Measurements from ENCODE around the gene DUS4L.
A peak's percentile ranks its signal among the peaks of the same experiment; 100 is the strongest.
"Not testable (repeated sequence)": the region's sequence is repeated elsewhere in the genome, so short reads cannot be mapped to it uniquely, and the experiment has no call there.

Gene DUS4L

GRCh38 chr7:107563775-107564552, at the start of gene DUS4L, which contains the start of gene COG5:
Gene DUS4L, plus strand, starts transcription at chr7:107563971. Its CDS starts 3,100 bp downstream, at chr7:107567071.
Gene COG5, minus strand, starts transcription at chr7:107563920. Its CDS starts 24 bp downstream, at chr7:107563896.
- DNase-seq (ENCODE audit: low spot score) = peak; percentile 89

GRCh38 chr7:107526672-107527071, 37.1 kb upstream of the DUS4L start:
- DNase-seq (ENCODE audit: low spot score) = no peak

GRCh38 chr7:107527196-107527595, 36.6 kb upstream of the DUS4L start:
- no peak for DNase-seq (ENCODE audit: low spot score)

- peak; percentile 23 for DNase-seq (ENCODE audit: low spot score)
These were observed 35.3 kb upstream of the DUS4L start for GRCh38 chr7:107528461-107528860.

- no peak for DNase-seq (ENCODE audit: low spot score)
These were observed 33.0 kb upstream of the DUS4L start for GRCh38 chr7:107530751-107531150.

GRCh38 chr7:107534139-107534538, 29.6 kb upstream of the DUS4L start:
- DNase-seq (ENCODE audit: low spot score) = no peak

- not testable (repeated sequence) for DNase-seq (ENCODE audit: low spot score)
These were observed 26.5 kb upstream of the DUS4L start for GRCh38 chr7:107537228-107537627.

GRCh38 chr7:107538001-107538400, 25.8 kb upstream of the DUS4L start:
- no peak for DNase-seq (ENCODE audit: low spot score)

- DNase-seq (ENCODE audit: low spot score) = no peak
These were observed 20.3 kb upstream of the DUS4L start for GRCh38 chr7:107543338-107543993.

GRCh38 chr7:107544848-107545591, 18.8 kb upstream of the DUS4L start:
- DNase-seq (ENCODE audit: low spot score) = no peak

- no peak for DNase-seq (ENCODE audit: low spot score)
These were observed 11.8 kb upstream of the DUS4L start for GRCh38 chr7:107551936-107552335.

GRCh38 chr7:107555893-107556292, 7.9 kb upstream of the DUS4L start:
- DNase-seq (ENCODE audit: low spot score) = no peak

GRCh38 chr7:107559864-107560263, 3.9 kb upstream of the DUS4L start:
- DNase-seq (ENCODE audit: low spot score) = peak; percentile 81

GRCh38 chr7:107560898-107561516, 2.8 kb upstream of the DUS4L start:
- no peak for DNase-seq (ENCODE audit: low spot score)

- DNase-seq (ENCODE audit: low spot score) = peak; percentile 69
These were observed 543 bp upstream of the DUS4L start for GRCh38 chr7:107563081-107563774.

- DNase-seq (ENCODE audit: low spot score) = peak; percentile 98
These were observed 955 bp downstream of the DUS4L start for GRCh38 chr7:107564553-107565298.

GRCh38 chr7:107570298-107570697, 6.5 kb downstream of the DUS4L start:
- no peak for DNase-seq (ENCODE audit: low spot score)

GRCh38 chr7:107573537-107573936, 9.8 kb downstream of the DUS4L start:
- DNase-seq (ENCODE audit: low spot score) = no peak

- DNase-seq (ENCODE audit: low spot score) = no peak
These were observed 15.7 kb downstream of the DUS4L start for GRCh38 chr7:107579554-107579884.

- DNase-seq (ENCODE audit: low spot score) = peak; percentile 86
These were observed 16.3 kb downstream of the DUS4L start, which contains the start of gene BCAP29 for GRCh38 chr7:107579885-107580715. Gene BCAP29, plus strand, starts transcription at chr7:107580246. Its CDS starts 527 bp downstream, at chr7:107580773.

Data from RKO (cell line).